HK-2 (cell line): ENCODE results near the gene RICTOR.

Experiments
- DNase-seq: peaks from one replicate; pipeline ENCODE4 v3.0.0-alpha.2; 2018; ENCODE audit not compliant: unreplicated experiment

Gene RICTOR

GRCh38 chr5:39100301-39100850 lies 26.2 kb upstream of the RICTOR start:
- DNase-seq: no peak

- no peak for DNase-seq
Measured at GRCh38 chr5:39099831-39100230, 25.6 kb upstream of the RICTOR start.

GRCh38 chr5:39093352-39093751 lies 19.2 kb upstream of the RICTOR start:
- no peak for DNase-seq

- DNase-seq: no peak
Measured at GRCh38 chr5:39092581-39093351, 18.6 kb upstream of the RICTOR start.

- no peak for DNase-seq
Measured at GRCh38 chr5:39091940-39092580, 17.9 kb upstream of the RICTOR start.

GRCh38 chr5:39083968-39084367 lies 9.8 kb upstream of the RICTOR start:
- no peak for DNase-seq

GRCh38 chr5:39082995-39083394 lies 8.8 kb upstream of the RICTOR start:
- DNase-seq: no peak

- DNase-seq: no peak
Measured at GRCh38 chr5:39080597-39081204, 6.5 kb upstream of the RICTOR start.

- no peak for DNase-seq
Measured at GRCh38 chr5:39080168-39080567, 6.0 kb upstream of the RICTOR start.

GRCh38 chr5:39079147-39079546 lies 4.9 kb upstream of the RICTOR start:
- DNase-seq: no peak

GRCh38 chr5:39076757-39077728 lies 2.8 kb upstream of the RICTOR start:
- DNase-seq: no peak

GRCh38 chr5:39076101-39076756 lies 2.0 kb upstream of the RICTOR start:
- no peak for DNase-seq

- no peak for DNase-seq
Measured at GRCh38 chr5:39073767-39074016, 507 bp downstream of the RICTOR start.

- peak; percentile 50 for DNase-seq
Measured at GRCh38 chr5:39072925-39073766, 1.1 kb downstream of the RICTOR start.

GRCh38 chr5:39068099-39068498 lies 6.1 kb downstream of the RICTOR start:
- no peak for DNase-seq

GRCh38 chr5:39064450-39064849 lies 9.7 kb downstream of the RICTOR start:
- DNase-seq: no peak

GRCh38 chr5:39063037-39063436 lies 11.2 kb downstream of the RICTOR start:
- DNase-seq: no peak

GRCh38 chr5:39062530-39062929 lies 11.7 kb downstream of the RICTOR start:
- no peak for DNase-seq

GRCh38 chr5:39062104-39062503 lies 12.1 kb downstream of the RICTOR start:
- no peak for DNase-seq

GRCh38 chr5:39059064-39059463 lies 15.1 kb downstream of the RICTOR start:
- DNase-seq: no peak
